Measurements from ENCODE around the gene ZNF512B. TPM values are rescaled to one million over a fixed set of nuclear protein-coding genes. Genes with fewer than 3 reads are reported as not detected.

Gene ZNF512B
- total and polyA plus RNA-seq, 2 donors (not counting 3 experiments of a cell fraction or from before 2014, with no cell fraction given): 8.7 to 30.0 TPM

GRCh38 chr20:63968928-63969760 is 586 bp downstream of the ZNF512B start:
- Histone ChIP-seq H3K27ac (ENCODE audit: insufficient read depth, low read depth, low read length) (peak overlapping the region; percentile 10), H3K4me2 (ENCODE audit: insufficient read depth, low read length) (peak overlapping the region; percentile 66), H3K9me1 (replicated peaks; ENCODE audit: control insufficient read depth, extremely low read depth, insufficient read depth, low read length) (no peaks in the 10 kb centered on the region), H4K20me1 (replicated peaks; ENCODE audit: control insufficient read depth, extremely low read depth, insufficient read depth, low read length) (no peaks in the 10 kb centered on the region), H3K9me3 (replicated peaks; ENCODE audit: control insufficient read depth, insufficient read depth, low read length) (no peaks in the 10 kb centered on the region), H3K27me3 (ENCODE audit: control insufficient read depth in 2 of 2, insufficient read depth in 2 of 2, low read length in 2 of 2) (no peaks in the 10 kb centered on the region), H3K79me2 (ENCODE audit: control insufficient read depth, insufficient read depth, low read length) (peaks cover 7% of the 10 kb centered on the region), H3K9ac (replicated peaks; ENCODE audit: extremely low read depth, insufficient read depth, low read length) (peak overlapping the region; percentile 79), H3K36me3 (ENCODE audit: control insufficient read depth in 2 of 2, extremely low read depth in 1 of 2, insufficient read depth in 2 of 2, low read length in 2 of 2) (peaks cover 5 to 17% of the 10 kb centered on the region in 2 experiments), H3K4me1 (ENCODE audit: control insufficient read depth, extremely low read depth, insufficient read depth, low read length) (peaks cover 23% of the 10 kb centered on the region), H2AFZ (ENCODE audit: low read depth, low read length) (peak overlapping the region; percentile 4), H3K4me3 (replicated peaks in 1 of 3; ENCODE audit: insufficient read depth in 1 of 3, low read depth in 1 of 3, low read length in 3 of 3) (peak overlapping the region; percentile 15 to 57 (median 47))
- TF ChIP-seq POLR2AphosphoS5 (IDR thresholded peaks at IDR 0.05; ENCODE audit: insufficient read depth, low read depth, low read length) (peak; percentile 29), FOS (IDR thresholded peaks at IDR 0.05; ENCODE audit: borderline replicate concordance, insufficient read depth, low read length) (no peak), CTCF (IDR thresholded peaks at IDR 0.05; ENCODE audit: extremely low read depth in 1 of 2, insufficient read depth in 1 of 2, low read depth in 1 of 2, low read length in 2 of 2) (no peak), GATA2 (IDR thresholded peaks at IDR 0.05; ENCODE audit: insufficient read depth, insufficient read length, low read depth, low read length) (no peak)
- FAIRE-seq (no peak), DNase-seq (ENCODE audit: low read depth, low spot score) (no peak)
- dilution Hi-C loops (cut with MboI; ENCODE audit: extremely low pct_ligation_motif_present, low sequenced_read_pairs) (no loop called here), intact Hi-C loops (cut with micrococcal nuclease) (no loop called here)
- BruUV-seq (replicated peaks): TSS peak; percentile 27
- POLR2A ChIA-PET: no interaction called here
- CTCF ChIA-PET: interaction anchor here (1.1 kb wide), 2 partner anchors 13 to 14 kb away, joined by 3 to 5 read pairs; partner anchors contain the start of gene UCKL1

All from endothelial cell of umbilical vein (primary cell).